Measurements from ENCODE around the gene DOCK6.

Gene DOCK6

DNA sequence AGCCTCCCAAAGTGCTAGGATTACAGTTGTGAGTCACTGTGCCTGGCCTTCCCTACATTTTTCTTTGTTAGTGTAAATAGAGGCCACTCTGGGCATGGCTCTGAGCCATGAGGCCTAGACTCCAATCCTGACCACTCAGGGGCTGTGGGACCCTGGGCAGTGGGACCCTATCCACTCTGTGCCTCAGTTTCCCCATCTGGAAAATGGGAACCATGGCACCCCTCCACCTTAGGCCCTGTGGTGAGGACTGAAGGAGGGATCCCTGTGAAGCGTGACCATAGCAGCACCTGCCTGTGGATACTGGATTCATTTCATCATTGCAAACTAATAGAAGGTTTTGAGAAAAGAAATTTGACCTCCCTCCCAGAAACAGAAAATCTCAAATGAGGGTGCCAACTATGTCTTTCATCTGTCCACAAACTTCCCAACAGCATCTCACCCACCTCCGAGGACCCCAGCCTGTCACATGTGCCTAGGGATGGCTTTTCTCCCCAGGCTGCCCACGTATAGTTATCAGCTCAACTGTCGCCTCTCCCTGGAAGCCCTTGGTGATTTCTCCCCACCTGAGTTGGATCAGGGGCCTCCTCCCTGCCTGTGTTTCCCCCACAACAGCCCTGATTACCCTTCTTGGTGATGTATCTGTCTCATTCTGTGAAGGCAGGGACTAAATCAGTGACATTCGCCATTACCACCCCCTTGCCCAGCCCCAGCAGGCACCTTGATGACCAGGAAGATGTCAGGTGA lies 17.3 kb downstream of the DOCK6 start:
- no peak for DNase-seq

DNA sequence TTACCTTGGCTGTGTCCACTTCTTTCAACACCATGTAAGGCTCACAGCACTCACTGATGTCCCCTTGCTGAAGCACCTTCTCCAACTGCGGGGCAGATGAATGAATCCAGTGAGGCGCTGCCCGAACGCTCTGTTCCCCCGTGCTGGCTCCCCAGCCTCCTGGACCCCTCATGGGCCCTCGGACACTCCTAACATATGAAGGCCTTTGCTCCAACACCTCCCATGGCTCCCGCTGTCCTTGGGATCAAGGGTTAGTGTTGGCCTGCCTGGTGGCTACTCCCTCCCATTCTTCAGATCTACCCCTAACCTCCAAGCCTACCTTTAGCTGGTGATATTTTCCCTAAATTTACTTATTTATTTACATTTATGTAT lies 18.5 kb downstream of the DOCK6 start:
- DNase-seq = no peak

DNA sequence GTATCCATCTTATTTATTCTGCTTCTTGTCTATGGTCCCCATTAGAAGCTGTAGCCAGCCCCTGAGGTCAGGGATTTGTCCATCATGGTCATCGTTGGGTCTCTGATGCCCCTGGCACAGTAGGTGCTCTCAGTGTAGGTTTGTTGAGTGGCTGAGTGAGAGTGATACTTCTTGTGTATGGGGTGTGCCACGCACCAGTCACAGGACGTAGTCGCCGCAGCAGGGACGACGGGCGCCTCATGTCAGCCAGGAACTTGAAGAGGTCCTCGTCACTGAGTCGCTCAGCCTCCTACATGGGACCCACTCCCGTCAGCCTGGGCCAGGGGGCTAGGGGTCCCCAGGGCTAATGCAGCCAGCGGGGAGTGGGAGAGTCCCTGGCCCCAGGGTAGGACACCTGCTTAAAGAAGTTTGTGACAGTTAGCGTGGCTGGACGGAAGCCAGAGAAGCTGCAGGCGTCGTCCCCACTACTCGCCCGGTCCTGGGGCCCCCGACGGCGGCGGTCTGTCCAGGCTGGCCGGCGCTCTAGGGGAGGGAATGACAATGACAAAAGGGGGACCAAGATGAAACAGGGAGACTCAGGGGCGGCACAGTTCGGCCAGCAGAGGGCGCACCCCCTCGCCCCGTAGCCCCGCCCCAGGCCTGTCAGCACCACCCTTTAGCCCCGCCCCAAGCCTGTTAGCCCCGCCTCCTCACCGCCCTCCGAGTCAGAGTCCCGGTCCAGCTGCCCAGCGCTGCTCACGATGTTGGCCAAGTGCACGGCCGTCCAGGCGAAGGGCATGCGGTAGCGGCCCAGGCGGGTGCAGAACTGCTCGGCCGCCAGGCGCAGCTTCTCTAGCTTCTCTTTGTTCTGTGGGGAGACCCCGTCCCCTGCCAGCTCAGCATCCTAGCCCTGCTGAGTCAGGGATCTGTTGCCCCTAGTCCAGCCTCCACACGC lies 19.2 kb downstream of the DOCK6 start:
- peak; percentile 91 for DNase-seq

GRCh38 chr19:11242025-11242424 lies 20.3 kb downstream of the DOCK6 start:
- DNase-seq = no peak

- DNase-seq = no peak
Measured at GRCh38 chr19:11240008-11240444, 22.3 kb downstream of the DOCK6 start.

- no peak for DNase-seq
Measured at GRCh38 chr19:11239377-11240000, 22.8 kb downstream of the DOCK6 start, which contains the start of gene ANGPTL8. ANGPTL8 (plus strand) TSS chr19:11239619; CDS start chr19:11239638, 19 bp downstream.

- DNase-seq = no peak
Measured at GRCh38 chr19:11238781-11239376, 23.4 kb downstream of the DOCK6 start.

DNA sequence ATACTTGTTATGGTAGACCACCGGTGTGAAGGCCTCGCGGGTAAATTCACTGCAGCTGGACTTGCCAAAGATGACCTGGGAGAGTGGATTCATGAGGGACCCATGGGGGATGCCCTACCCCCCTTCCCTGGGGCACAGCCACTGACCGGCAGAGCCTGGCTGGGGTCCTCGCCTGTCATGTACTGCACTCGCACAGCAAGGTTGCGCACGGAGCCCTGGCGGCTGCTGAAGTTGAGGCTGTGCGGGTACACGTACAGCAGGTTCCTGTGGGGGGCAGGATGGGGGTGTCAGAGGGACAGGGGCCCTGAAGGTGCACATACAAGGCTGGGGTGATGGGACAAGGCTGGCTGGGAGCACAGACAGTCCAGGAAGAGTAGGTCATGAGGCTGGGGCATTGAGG lies 24.3 kb downstream of the DOCK6 start:
- DNase-seq = no peak

GRCh38 chr19:11237321-11237720 lies 25.0 kb downstream of the DOCK6 start:
- no peak for DNase-seq

- no peak for DNase-seq
Measured at GRCh38 chr19:11236324-11237301, 25.7 kb downstream of the DOCK6 start.

GRCh38 chr19:11234486-11235075 lies 27.7 kb downstream of the DOCK6 start:
- peak; percentile 28 for DNase-seq

GRCh38 chr19:11233073-11233472 lies 29.3 kb downstream of the DOCK6 start:
- DNase-seq = no peak

DNA sequence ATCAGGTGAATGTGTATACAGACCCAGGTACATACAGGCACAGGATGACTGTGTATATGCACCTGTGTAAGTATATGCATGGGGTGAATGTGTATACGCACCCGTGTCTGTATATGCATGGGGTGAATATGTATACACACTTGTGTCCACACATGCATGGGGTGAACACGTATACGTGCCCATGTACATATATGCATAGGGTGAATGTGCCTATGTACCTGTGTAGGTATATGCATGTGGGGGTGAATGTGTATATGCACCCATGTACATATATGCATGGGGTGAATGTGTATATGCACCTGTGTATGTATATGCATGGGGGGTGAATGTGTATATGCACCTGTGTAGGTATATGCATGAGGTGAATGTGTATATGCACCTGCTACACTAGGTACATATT lies 29.8 kb downstream of the DOCK6 start:
- no peak for DNase-seq

DNA sequence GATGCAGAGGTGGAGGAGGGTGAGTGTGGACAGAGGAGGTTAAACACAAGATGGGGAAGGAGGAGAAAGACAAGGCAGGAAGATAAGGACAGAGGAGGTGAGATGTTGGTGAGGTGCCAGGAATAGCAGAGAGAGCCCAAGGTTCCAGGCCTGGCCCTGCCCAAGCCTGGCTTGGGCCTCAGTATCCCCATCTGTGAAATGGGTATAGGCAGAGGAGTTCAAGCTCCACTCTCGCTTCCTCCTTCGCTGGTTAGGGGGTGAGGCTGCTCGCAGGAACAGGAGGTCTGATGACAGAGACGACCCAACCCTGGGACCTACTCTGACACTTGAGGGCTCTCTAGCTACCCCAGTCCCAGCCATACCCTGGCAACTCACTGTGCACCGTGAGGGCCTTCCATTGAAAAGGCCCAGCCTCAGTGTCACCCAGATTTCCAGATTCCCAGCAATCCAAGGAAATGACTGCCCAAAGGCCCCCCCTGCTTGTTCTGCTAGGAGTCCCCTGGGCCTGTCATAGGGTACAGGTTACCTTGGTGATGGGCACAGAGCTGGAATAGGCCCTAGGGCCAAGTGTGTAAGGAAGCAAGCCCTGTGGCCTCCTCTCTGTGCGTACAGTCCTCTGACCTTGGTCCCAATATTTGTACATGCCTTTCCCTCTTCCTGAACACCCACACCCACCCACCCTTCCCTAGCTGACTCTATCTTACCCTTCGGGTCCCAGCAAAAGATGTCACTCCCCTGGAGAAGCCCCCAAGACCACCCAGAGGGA lies 31.5 kb downstream of the DOCK6 start:
- DNase-seq = no peak

- peak; percentile 61 for DNase-seq
Measured at GRCh38 chr19:11227195-11227886, 35.0 kb downstream of the DOCK6 start.

- DNase-seq = no peak
Measured at GRCh38 chr19:11226716-11227166, 35.6 kb downstream of the DOCK6 start.

- no peak for DNase-seq
Measured at GRCh38 chr19:11225815-11226214, 36.5 kb downstream of the DOCK6 start.

DNA sequence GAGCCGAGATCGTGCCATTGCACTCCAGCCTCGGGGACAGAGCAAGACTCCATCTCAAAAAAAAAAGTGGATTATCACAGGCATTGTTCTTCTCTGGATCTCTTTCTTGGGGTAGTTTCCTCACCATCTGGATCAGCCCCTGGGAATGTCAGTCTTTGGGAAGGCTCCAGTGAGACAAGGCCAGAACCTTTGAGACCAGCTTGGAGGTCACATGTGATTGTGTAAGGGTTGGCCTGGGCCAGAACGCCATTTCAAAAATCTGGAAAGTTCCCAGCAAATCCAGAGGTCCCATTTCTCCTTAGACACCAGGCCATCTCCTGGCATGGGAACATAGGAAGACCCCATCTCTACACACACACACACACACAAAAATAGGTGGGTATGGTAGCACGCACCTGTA lies 37.2 kb downstream of the DOCK6 start:
- DNase-seq = no peak

DNA sequence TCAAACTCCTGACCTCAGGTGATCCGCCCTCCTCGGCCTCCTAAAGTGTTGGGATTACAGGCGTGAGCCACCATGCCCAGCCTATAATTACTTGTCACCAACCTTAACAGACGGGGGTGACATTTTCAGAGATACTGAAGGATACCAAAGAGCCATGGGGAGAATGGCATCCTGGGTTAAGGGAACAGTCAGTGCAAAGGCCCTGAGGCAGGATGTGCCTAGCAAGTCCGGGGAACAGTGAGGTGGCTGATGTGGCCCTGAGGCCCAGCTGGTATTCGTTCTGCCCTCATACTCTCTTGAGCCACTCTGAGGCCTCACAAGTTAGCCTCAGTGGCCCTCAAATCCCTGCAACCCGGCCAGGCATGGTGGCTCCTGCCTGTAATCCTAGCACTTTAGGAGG lies 37.9 kb downstream of the DOCK6 start:
- DNase-seq = no peak

GRCh38 chr19:11223200-11223599 lies 39.1 kb downstream of the DOCK6 start:
- DNase-seq = peak; percentile 21

Data from hematopoietic multipotent progenitor cell treated with erythropoietin and hydrocortisone succinate and interleukin-3 and kit ligand, for 4 days (in vitro differentiated cells).